OCI-LY1 (cell line): Measurements from ENCODE around the gene C12orf75.

ENCODE experiments used
- H2AFZ ChIP-seq: fragments of 200-600 bp; sonication (generic), shearing (Covaris generic); 2 replicates; pipeline ENCODE4 v1.6.0; 2014; ENCODE audit warnings: antibody characterized with exemption, mild to moderate bottlenecking, low read length
- H3F3A ChIP-seq: fragments of 200-600 bp; sonication (generic), shearing (Covaris generic); 2 replicates; pipeline ENCODE4 v1.6.0; 2014; ENCODE audit warnings: mild to moderate bottlenecking, antibody characterized with exemption, low read length, moderate library complexity; ENCODE audit not compliant: insufficient read depth
- H3K27ac ChIP-seq: fragments of 200-600 bp; sonication (generic); 2 replicates; pipeline ENCODE4 v1.5.1; 2014; ENCODE audit warnings: low read length, mixed run types, mild to moderate bottlenecking, low read depth; ENCODE audit not compliant: poor library complexity, severe bottlenecking
- H3K27me3 ChIP-seq: fragments of 200-600 bp; sonication (generic); 2 replicates; pipeline ENCODE4 v1.6.0; 2014; ENCODE audit warnings: antibody characterized with exemption, mild to moderate bottlenecking, low read length, moderate library complexity; ENCODE audit not compliant: insufficient read depth
- H3K36me3 ChIP-seq: fragments of 200-600 bp; sonication (generic); 2 replicates; pipeline ENCODE4 v1.6.1; 2014; ENCODE audit warnings: mild to moderate bottlenecking, antibody characterized with exemption, low read length, moderate library complexity, mixed read lengths; ENCODE audit not compliant: insufficient read depth
- H3K4me1 ChIP-seq: fragments of 200-600 bp; sonication (generic); 2 replicates; pipeline ENCODE4 v1.5.1; 2014; ENCODE audit warnings: mild to moderate bottlenecking, low read length, moderate library complexity; ENCODE audit not compliant: insufficient read depth, severe bottlenecking
- H3K4me2 ChIP-seq: fragments of 200-600 bp; sonication (generic), shearing (Covaris generic); 2 replicates; pipeline ENCODE4 v1.6.1; 2014; ENCODE audit warnings: low read length
- H3K4me3 ChIP-seq: fragments of 200-600 bp; sonication (generic); 2 replicates; pipeline ENCODE4 v1.5.1; 2014; ENCODE audit warnings: low read length, low read depth, mild to moderate bottlenecking, mixed read lengths; ENCODE audit not compliant: poor library complexity, severe bottlenecking
- H3K79me2 ChIP-seq: fragments of 200-600 bp; shearing (Covaris generic); 2 replicates; pipeline ENCODE4 v1.6.1; 2016; ENCODE audit warnings: mixed run types, low read length, mixed read lengths; ENCODE audit not compliant: insufficient read depth
- H3K9ac ChIP-seq: fragments of 200-600 bp; sonication (generic), shearing (Covaris generic); 2 replicates; pipeline ENCODE4 v1.6.1; 2014; ENCODE audit warnings: mild to moderate bottlenecking, low read length, mixed read lengths
- H3K9me2 ChIP-seq: fragments of 200-600 bp; sonication (generic), shearing (Covaris generic); 2 replicates; pipeline ENCODE4 v1.6.1; 2014; ENCODE audit warnings: low read depth, mild to moderate bottlenecking, low read length, mixed read lengths
- H3K9me3 ChIP-seq: fragments of 200-600 bp; shearing (Covaris generic); 2 replicates; pipeline ENCODE4 v1.6.1; 2014; ENCODE audit warnings: low read length, mixed read lengths
- H4K20me1 ChIP-seq: fragments of 200-600 bp; sonication (generic), shearing (Covaris generic); 2 replicates; pipeline ENCODE4 v1.6.0; 2016; ENCODE audit warnings: mild to moderate bottlenecking, low read length; ENCODE audit not compliant: insufficient read depth
- EZH2 ChIP-seq: fragments of 200-600 bp; sonication (generic), shearing (Covaris generic); IDR thresholded peaks from 2 replicates; pipeline ENCODE4 v1.8.0; 2017; ENCODE audit warnings: borderline replicate concordance, mixed run types, mild to moderate bottlenecking, antibody characterized with exemption, low read length, moderate library complexity, mixed read lengths
- TF ChIP-seq, protein P1 (sequence below): fragments of 200-600 bp; sonication (generic), shearing (Covaris generic); IDR thresholded peaks from 2 replicates; pipeline ENCODE4 v1.5.1; 2017; ENCODE audit warnings: mild to moderate bottlenecking, antibody characterized with exemption, low read length, moderate library complexity, mixed read lengths

The C12orf75 gene

DNA sequence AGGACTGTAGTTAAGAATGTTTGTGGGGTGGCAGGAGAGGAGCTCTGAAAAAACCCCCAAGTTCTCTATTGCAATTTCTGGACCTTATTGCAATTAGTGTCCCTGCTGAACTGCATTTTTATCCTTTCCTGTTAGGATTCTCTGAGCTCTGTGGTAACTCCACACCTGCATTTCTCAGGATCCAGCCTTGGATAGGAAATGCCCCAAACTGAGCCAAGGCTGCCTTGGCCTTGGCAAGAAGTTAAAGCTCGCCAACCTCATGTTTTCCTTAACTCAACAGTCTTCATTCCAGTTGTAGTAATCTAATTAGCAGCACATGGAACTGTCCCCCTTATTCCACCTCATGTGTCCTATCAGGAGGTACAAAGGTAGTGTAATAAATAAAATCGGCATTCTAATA is 66.5 kb downstream of the C12orf75 start:
- Histone ChIP-seq H3F3A (no peaks in the 10 kb centered on the region), H3K4me3 (no peak overlapping the region), H3K36me3 (no peaks in the 10 kb centered on the region), H3K27ac (no peak overlapping the region), H3K9me3 (no peaks in the 10 kb centered on the region), H3K79me2 (no peaks in the 10 kb centered on the region), H3K9me2 (no peaks in the 10 kb centered on the region), H3K9ac (no peak overlapping the region), H4K20me1 (no peaks in the 10 kb centered on the region), H3K27me3 (no peaks in the 10 kb centered on the region), H2AFZ (no peak overlapping the region), H3K4me2 (no peak overlapping the region), H3K4me1 (no peaks in the 10 kb centered on the region)
- TF ChIP-seq, protein P1, sequence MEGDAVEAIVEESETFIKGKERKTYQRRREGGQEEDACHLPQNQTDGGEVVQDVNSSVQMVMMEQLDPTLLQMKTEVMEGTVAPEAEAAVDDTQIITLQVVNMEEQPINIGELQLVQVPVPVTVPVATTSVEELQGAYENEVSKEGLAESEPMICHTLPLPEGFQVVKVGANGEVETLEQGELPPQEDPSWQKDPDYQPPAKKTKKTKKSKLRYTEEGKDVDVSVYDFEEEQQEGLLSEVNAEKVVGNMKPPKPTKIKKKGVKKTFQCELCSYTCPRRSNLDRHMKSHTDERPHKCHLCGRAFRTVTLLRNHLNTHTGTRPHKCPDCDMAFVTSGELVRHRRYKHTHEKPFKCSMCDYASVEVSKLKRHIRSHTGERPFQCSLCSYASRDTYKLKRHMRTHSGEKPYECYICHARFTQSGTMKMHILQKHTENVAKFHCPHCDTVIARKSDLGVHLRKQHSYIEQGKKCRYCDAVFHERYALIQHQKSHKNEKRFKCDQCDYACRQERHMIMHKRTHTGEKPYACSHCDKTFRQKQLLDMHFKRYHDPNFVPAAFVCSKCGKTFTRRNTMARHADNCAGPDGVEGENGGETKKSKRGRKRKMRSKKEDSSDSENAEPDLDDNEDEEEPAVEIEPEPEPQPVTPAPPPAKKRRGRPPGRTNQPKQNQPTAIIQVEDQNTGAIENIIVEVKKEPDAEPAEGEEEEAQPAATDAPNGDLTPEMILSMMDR: no peak
- no peak for TF ChIP-seq EZH2

DNA sequence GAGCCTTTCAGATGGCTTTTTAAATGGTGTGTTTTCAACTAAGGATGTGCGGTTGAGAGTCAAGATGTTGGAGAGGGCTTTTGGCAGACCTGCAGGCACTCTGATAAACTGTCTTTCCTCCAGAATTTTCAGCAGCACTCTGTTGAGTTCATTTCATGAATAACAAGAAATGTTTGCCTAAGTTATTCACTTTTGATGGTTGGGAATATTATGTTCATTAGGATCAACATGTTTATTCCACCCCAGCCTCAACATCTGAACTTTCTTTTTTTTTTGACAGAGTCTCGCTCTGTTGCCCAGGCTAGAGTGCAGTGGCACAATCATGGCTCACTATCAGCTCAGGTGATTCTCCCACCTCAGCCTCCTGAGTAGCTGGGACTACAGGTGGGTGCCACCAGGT is 68.4 kb downstream of the C12orf75 start:
- Histone ChIP-seq H3K9me3 (no peaks in the 10 kb centered on the region), H3F3A (no peaks in the 10 kb centered on the region), H3K9ac (no peak overlapping the region), H3K4me1 (no peaks in the 10 kb centered on the region), H3K27me3 (no peaks in the 10 kb centered on the region), H3K27ac (no peak overlapping the region), H2AFZ (no peak overlapping the region), H3K4me3 (no peak overlapping the region), H3K36me3 (no peaks in the 10 kb centered on the region), H4K20me1 (no peaks in the 10 kb centered on the region), H3K9me2 (no peaks in the 10 kb centered on the region), H3K4me2 (no peak overlapping the region), H3K79me2 (no peaks in the 10 kb centered on the region)
- no peak for TF ChIP-seq EZH2
- TF ChIP-seq, protein P1: no peak

DNA sequence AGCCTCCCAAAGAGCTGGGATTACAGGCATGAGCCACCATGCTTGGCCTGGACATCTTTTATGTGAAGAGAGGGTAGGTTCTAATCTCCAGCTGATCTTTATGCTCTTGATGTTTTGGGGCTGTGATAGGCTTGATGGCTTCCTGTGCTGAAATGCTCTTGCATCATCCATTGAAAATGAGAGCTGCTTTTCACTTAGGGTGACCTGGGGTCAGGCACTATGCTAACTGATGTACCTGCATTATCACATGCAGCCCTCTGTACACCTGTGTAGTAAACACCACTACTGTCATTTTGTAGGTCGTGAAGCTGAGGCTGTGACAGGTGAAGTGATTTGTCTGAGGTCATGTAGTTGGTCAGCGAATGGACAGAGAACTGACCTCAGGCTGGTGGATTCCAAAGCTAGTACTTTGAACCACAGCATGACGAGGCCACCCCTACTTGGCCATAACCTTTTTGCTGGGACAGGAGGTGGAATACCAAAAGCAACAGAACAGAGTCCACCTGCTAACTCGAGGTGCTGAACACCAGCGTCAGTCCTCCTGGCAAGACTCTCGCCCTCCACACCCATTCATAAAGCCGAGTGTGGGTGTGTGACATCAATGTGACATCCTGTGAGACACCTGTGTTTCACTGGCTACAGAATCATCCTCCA is 69.1 kb downstream of the C12orf75 start:
- TF ChIP-seq, protein P1: no peak
- no peak for TF ChIP-seq EZH2
- Histone ChIP-seq H2AFZ (no peak overlapping the region), H3K9ac (no peak overlapping the region), H3K4me2 (no peak overlapping the region), H3K9me3 (no peaks in the 10 kb centered on the region), H3K4me3 (no peak overlapping the region), H3K27ac (no peak overlapping the region), H3K9me2 (no peaks in the 10 kb centered on the region), H3K79me2 (no peaks in the 10 kb centered on the region), H3K36me3 (no peaks in the 10 kb centered on the region), H3F3A (no peaks in the 10 kb centered on the region), H3K4me1 (no peaks in the 10 kb centered on the region), H4K20me1 (no peaks in the 10 kb centered on the region), H3K27me3 (no peaks in the 10 kb centered on the region)
